Psoas muscle (tissue), 8 donors: ENCODE results near the gene ME3. TPM values are rescaled to one million over a fixed set of nuclear protein-coding genes. Genes with fewer than 3 reads are reported as not detected.

Experiments
- ATAC-seq, 4 donors: fragments of 200-7000 bp; cut with Tn5 transposase; one replicate each; pipeline ENCODE4 v1.9.1; 2020; ENCODE audit warnings: moderate library complexity in 3 of 4, mild to moderate bottlenecking in 2 of 4
- DNase-seq, 2 donors: peaks; one replicate each; pipeline ENCODE4 v3.0.0-alpha.2; 2020
- H3K27ac ChIP-seq: fragments of 200-600 bp; one replicate; pipeline ENCODE4 v1.8.0; 2022
- H3K27me3 ChIP-seq, 3 donors: fragments of 200-600 bp in 1 of 3; one replicate each; pipeline versions ENCODE4 v1.6.1 to v1.8.0; 2013 to 2022; ENCODE audit warnings: low read length in 2 of 3, mild to moderate bottlenecking in 2 of 3, moderate library complexity in 1 of 3; ENCODE audit not compliant: insufficient read depth in 3 of 3
- H3K36me3 ChIP-seq, 2 donors: fragments of 200-600 bp in 1 of 2; one replicate each; pipeline versions ENCODE4 v1.6.1 to v1.8.0; 2013 to 2022; ENCODE audit warnings: low read depth in 1 of 2, mild to moderate bottlenecking in 1 of 2, moderate library complexity in 1 of 2; ENCODE audit not compliant: insufficient read depth in 1 of 2
- H3K4me1 ChIP-seq: fragments of 200-600 bp; one replicate; pipeline ENCODE4 v1.8.0; 2022
- H3K4me3 ChIP-seq: fragments of 200-600 bp; one replicate; pipeline ENCODE4 v1.8.0; 2022; ENCODE audit warnings: mild to moderate bottlenecking
- H3K9me3 ChIP-seq: fragments of 200-600 bp; one replicate; pipeline ENCODE4 v1.8.0; 2022
- WGBS, 3 donors: extraction: QIAGEN DNeasy Blood & Tissue Kit; methylation state at CpG; one replicate each; pipeline versions ENCODE4 v1.1.6 to v1.1.7; 2013; 5-methylcytosine and 5-hydroxymethylcytosine counted together
- intact Hi-C, 2 donors: fragments of 100-400 bp; cut with DNase I; formaldehyde crosslinking; loops; one replicate each; pipeline versions ENCODE4 v1.11.0 to v1.14.2; 2022
- polyA plus RNA-seq, 3 donors: library from polyadenylated mRNA; stranded (reverse); fragments of 200-250 nt; gene quantifications; one replicate each; pipeline ENCODE4 v1.2.3, GENCODE V29; 2013
- total RNA-seq, 4 donors: library from RNA; stranded (reverse); fragmentation: NEBNext Ultra II Directional in 2 of 4; extraction: Animal tissue kit (Norgen Biotek cat#: 25700) in 2 of 4; gene quantifications; one replicate each; pipeline versions ENCODE4 v1.2.1 to v1.2.4, GENCODE V29; 2021 to 2023
- TF ChIP-seq, protein P1 (sequence below): fragments of 200-600 bp; IDR thresholded peaks from one replicate; pipeline ENCODE4 v1.8.0; 2022; ENCODE audit warnings: antibody characterized with exemption
- donor health status: healthy with polysubstance abuse.
- donor health status: DM: no; HTN: no; CAD: no; lungs with moderate emphysema.
- donor health status: Bipolar disorder and iron deficiency.
- donor health status: healthy.
- donor health status: DM: yes; HTN: yes; CAD: no.
- donor health status: DM: no; HTN: no; CAD: no.
- donor health status: DM: no; HTN: no; CAD: no.
- donor health status: DM: yes; HTN: yes; CAD: no.

ME3 gene
- total and polyA plus RNA-seq, 7 donors, result 5.1 to 19.5 (median 11.2) TPM

DNA sequence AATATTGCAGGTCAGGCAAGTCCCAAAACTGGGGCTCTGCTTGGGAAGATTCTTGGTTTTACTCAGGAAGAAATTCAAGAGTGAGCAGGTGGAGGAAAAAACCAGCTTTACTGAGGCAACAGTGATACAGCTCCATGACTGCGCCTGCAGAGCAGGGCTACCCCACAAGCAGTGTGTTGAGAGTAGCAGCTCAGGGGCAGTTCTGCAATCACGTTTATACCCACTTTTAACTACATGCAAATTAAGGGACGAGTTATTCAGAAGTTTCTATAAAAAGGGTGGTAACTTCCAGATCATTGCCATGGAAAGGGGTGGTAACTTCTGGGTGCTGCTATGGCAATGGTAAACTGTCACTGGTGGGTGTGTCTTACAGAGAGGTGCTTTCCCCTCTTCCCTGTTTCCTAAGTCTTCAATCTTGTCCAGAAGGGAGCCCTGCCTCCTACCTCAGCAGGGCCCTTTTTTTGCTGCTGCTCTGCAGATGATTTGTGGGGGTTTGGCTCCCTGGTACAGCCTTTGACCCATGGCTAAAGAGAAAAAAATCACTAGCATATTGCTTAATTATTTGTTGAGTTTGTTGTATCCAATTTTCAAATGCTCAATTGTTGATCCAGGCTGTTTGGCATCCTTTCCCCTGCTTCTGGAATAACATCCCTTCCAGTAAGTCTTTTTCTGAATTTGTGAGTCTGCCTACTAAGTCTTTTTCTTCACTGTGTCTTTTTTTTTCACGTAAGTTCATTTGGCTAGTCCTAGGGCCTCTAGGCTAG lies 30.0 kb upstream of the ME3 start:
- H3K4me1 ChIP-seq, result peaks cover 5% of the 10 kb centered on the region
- intact Hi-C loops, result no loop called here
- no peaks in the 10 kb centered on the region for H3K27me3 ChIP-seq
- no peaks in the 10 kb centered on the region for H3K36me3 ChIP-seq
- no peaks in the 10 kb centered on the region for H3K9me3 ChIP-seq
- no peak for DNase-seq
- TF ChIP-seq, protein P1, sequence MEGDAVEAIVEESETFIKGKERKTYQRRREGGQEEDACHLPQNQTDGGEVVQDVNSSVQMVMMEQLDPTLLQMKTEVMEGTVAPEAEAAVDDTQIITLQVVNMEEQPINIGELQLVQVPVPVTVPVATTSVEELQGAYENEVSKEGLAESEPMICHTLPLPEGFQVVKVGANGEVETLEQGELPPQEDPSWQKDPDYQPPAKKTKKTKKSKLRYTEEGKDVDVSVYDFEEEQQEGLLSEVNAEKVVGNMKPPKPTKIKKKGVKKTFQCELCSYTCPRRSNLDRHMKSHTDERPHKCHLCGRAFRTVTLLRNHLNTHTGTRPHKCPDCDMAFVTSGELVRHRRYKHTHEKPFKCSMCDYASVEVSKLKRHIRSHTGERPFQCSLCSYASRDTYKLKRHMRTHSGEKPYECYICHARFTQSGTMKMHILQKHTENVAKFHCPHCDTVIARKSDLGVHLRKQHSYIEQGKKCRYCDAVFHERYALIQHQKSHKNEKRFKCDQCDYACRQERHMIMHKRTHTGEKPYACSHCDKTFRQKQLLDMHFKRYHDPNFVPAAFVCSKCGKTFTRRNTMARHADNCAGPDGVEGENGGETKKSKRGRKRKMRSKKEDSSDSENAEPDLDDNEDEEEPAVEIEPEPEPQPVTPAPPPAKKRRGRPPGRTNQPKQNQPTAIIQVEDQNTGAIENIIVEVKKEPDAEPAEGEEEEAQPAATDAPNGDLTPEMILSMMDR, result no peak
- no peak for ATAC-seq
- WGBS, 3 donors, result 78 to 87% (median 78%) methylated on average over 4 of the region's 4 CpGs
- no peak overlapping the region for H3K27ac ChIP-seq
- H3K4me3 ChIP-seq, result no peak overlapping the region

DNA sequence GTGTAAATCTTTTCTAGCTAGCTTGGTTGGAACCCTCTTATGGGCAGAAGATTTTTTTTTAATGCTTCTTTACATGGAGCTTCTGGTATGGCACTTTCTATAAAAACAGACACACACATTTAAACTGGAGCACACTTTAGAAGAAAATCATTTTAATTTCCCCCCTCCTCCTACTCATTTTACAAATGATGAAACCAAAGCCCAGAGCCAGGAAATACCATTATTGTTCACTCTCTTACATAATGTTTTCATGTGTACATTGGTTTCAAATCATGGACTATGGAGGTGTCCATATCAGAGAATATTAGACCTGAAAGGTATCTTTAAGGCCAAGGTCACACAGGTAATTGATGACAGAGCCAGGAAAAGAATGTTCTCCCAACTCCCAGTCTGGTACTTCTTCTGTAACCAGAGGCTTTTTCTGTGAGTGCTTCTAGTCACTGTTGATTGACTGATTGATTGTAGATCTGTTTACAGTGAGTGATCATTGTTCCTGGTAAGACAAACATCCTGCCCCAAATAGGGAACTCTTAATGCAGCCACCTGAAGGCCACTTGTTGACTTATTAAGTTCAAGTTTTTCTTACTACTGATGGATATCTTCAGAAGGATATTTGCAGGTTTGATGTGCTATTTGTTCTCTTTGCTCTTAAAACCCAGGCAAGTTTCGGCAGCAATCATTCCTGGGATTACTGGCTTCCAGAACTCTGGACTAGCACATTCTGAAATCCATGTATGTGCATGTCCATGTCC lies 26.8 kb upstream of the ME3 start:
- TF ChIP-seq, protein P1, result no peak
- Histone ChIP-seq H3K4me1 (peaks cover 22% of the 10 kb centered on the region), H3K27ac (no peak overlapping the region), H3K9me3 (no peaks in the 10 kb centered on the region), H3K36me3 (no peaks in the 10 kb centered on the region), H3K27me3 (no peaks in the 10 kb centered on the region), H3K4me3 (no peak overlapping the region)
- DNase-seq, result no peak
- ATAC-seq, result no peak
- 86 to 96% (median 86%) methylated on average over 1 of the region's 1 CpG for WGBS, 3 donors
- intact Hi-C loops, result no loop called here

GRCh38 chr11:86698639-86699038 lies 26.2 kb upstream of the ME3 start:
- Histone ChIP-seq H3K4me3 (no peak overlapping the region), H3K27me3 (no peaks in the 10 kb centered on the region), H3K36me3 (no peaks in the 10 kb centered on the region), H3K4me1 (peaks cover 22% of the 10 kb centered on the region), H3K9me3 (no peaks in the 10 kb centered on the region), H3K27ac (no peak overlapping the region)
- WGBS, 3 donors, result 72 to 88% (median 86%) methylated on average over 1 of the region's 1 CpG
- intact Hi-C loops, result no loop called here
- no peak for DNase-seq
- no peak for ATAC-seq
- TF ChIP-seq, protein P1, result no peak

DNA sequence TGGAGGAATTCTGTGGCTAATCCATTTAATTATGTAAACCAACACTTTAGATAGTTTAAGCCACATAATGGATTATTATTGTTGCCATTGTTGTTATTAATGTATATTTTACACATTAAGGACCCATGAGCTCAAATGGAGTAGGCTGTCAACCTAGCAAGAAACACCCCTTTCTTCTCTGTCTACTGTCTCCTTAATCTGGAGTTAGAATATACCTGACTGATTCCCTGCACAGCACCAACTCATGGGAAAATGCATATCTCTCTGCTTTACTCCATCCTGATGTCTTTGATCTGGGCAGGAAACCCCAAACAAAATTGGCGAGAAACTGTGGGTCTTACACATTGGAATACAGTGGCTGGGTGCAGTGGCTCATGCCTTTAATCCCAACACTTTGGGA lies 24.0 kb upstream of the ME3 start:
- Histone ChIP-seq H3K4me1 (peaks cover 17% of the 10 kb centered on the region), H3K4me3 (no peak overlapping the region), H3K9me3 (no peaks in the 10 kb centered on the region), H3K36me3 (no peaks in the 10 kb centered on the region), H3K27me3 (no peaks in the 10 kb centered on the region), H3K27ac (no peak overlapping the region)
- TF ChIP-seq, protein P1, result no peak
- DNase-seq (no peak), ATAC-seq (no peak)
- WGBS, 3 donors, result 96 to 100% (median 98%) methylated on average over 1 of the region's 1 CpG
- intact Hi-C loops, result no loop called here
